Measurements from ENCODE around the gene SBF2.

DNA sequence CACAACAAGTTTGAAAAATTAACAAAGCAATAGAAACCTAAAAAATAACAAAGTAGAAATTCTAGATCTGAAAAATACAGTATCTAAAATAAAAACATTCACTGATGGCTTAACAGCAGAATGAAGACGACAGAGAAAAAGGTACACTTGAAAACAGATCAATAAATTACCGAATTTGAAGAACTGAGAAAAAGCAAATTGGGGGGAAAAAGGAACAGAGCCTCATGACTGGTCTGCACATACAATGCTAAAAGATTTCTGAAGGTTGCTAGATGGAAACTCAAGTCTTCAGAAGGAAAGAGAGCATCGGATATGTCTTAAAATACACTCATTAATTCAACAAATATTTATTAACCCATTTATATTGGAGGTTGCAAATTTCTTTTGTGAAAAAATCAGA, 71.6 kb downstream of the SBF2 start:
- TF ChIP-seq, protein P1, sequence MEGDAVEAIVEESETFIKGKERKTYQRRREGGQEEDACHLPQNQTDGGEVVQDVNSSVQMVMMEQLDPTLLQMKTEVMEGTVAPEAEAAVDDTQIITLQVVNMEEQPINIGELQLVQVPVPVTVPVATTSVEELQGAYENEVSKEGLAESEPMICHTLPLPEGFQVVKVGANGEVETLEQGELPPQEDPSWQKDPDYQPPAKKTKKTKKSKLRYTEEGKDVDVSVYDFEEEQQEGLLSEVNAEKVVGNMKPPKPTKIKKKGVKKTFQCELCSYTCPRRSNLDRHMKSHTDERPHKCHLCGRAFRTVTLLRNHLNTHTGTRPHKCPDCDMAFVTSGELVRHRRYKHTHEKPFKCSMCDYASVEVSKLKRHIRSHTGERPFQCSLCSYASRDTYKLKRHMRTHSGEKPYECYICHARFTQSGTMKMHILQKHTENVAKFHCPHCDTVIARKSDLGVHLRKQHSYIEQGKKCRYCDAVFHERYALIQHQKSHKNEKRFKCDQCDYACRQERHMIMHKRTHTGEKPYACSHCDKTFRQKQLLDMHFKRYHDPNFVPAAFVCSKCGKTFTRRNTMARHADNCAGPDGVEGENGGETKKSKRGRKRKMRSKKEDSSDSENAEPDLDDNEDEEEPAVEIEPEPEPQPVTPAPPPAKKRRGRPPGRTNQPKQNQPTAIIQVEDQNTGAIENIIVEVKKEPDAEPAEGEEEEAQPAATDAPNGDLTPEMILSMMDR (IDR thresholded peaks at IDR 0.05; ENCODE audit: low read length), result no peak
- no peak for TF ChIP-seq EZH2phosphoT487 (IDR thresholded peaks at IDR 0.05; ENCODE audit: low read length)
- no peak for TF ChIP-seq EZH2 (optimal IDR thresholded peaks at IDR 0.05; ENCODE audit: low read depth, low read length)
